GM12865 (cell line): ENCODE results near the gene LARGE1.

Experiments used
- DNase-seq: peaks from one replicate; pipeline ENCODE4 v3.0.0; 2010; ENCODE audit warnings: low read depth
- H3K4me3 ChIP-seq: 2 replicates; pipeline ENCODE4 v1.5.1; 2011; ENCODE audit warnings: mild to moderate bottlenecking, low read depth, low read length, control low read depth
- CTCF ChIP-seq: IDR thresholded peaks from 2 replicates; pipeline ENCODE4 v1.5.1; 2011; ENCODE audit warnings: low read length, control low read depth, low read depth, inconsistent platforms; ENCODE audit not compliant: insufficient read depth; ENCODE audit errors: missing control alignments

The LARGE1 gene

GRCh38 chr22:33504941-33505625 lies 415.2 kb downstream of the LARGE1 start:
- TF ChIP-seq CTCF = no peak
- no peak overlapping the region for H3K4me3 ChIP-seq
- DNase-seq = no peak

- no peak overlapping the region for H3K4me3 ChIP-seq
- DNase-seq = no peak
- TF ChIP-seq CTCF = no peak
These were observed 424.2 kb downstream of the LARGE1 start for GRCh38 chr22:33496112-33496511.

- DNase-seq = no peak
- TF ChIP-seq CTCF = no peak
- no peak overlapping the region for H3K4me3 ChIP-seq
These were observed 426.6 kb downstream of the LARGE1 start for GRCh38 chr22:33493476-33494205.

GRCh38 chr22:33492210-33492651 lies 428.0 kb downstream of the LARGE1 start:
- DNase-seq = peak; percentile 57
- H3K4me3 ChIP-seq = no peak overlapping the region
- TF ChIP-seq CTCF = no peak

- TF ChIP-seq CTCF = no peak
- no peak for DNase-seq
- no peak overlapping the region for H3K4me3 ChIP-seq
These were observed 433.1 kb downstream of the LARGE1 start for GRCh38 chr22:33487041-33487716.

- no peak overlapping the region for H3K4me3 ChIP-seq
- no peak for DNase-seq
- no peak for TF ChIP-seq CTCF
These were observed 438.7 kb downstream of the LARGE1 start for GRCh38 chr22:33481550-33481949.
